ENCODE results near the gene SLC7A9. TPM values are rescaled to one million over a fixed set of nuclear protein-coding genes. Genes with fewer than 3 reads are reported as not detected.

SLC7A9 gene
- polyA plus RNA-seq, 1 donor from 2014 or later, result 2.5 TPM

DNA sequence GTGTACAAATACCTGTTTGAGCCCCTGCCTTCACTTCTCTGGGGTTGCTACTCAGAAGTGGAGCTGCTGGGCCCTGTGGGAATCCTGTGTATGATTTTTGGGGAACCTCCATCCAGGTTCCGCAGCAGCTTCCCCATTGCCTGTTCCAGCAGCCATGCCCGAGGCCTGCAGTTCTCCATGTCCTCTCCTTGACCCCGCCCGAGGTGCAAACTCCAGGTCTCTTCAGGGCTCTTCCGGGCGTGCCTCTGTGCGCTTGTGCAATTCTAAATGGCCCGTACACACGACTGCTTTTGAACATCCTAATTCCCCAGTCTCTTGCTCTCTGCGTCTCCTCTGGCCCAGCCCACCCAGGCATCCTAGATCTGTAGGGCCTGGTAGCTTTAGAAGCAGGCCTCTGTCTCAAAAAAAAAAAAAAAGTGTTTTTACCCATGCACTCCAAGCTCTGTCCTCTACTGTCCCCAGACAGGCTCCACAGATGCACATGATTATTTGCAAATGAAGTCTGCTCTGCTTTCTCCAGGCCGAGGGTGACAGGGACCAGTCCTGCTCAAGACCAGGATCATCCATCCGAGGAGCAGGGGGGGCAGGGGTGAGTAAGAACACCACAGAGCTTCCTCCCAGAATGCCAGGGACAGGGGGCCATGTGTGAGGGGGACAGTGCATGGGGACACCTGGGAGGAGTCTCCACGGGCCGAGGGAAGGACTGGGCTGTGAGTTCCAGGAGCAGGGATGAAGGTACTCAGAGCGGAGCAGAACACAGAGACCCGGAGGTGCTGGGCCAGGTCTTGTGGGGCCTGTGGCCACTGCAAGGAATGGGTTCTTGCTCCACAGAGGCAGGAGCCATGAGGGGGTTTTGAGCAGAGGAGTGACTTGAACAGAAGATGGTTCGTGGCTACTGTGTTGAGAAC is 51.7 kb downstream of the SLC7A9 start:
- TF ChIP-seq TAF1 (IDR thresholded peaks at IDR 0.05; ENCODE audit: low read depth) (no peak), RAD21 (conservative IDR thresholded peaks at IDR 0.05) (no peak), MXI1 (conservative IDR thresholded peaks at IDR 0.05; ENCODE audit: poor library complexity, severe bottlenecking) (no peak), EP300 (conservative IDR thresholded peaks at IDR 0.05; ENCODE audit: poor library complexity, severe bottlenecking) (no peak), SMC3 (conservative IDR thresholded peaks at IDR 0.05; ENCODE audit: poor library complexity) (no peak), EZH2 (IDR thresholded peaks at IDR 0.05; ENCODE audit: borderline replicate concordance, insufficient read depth, low read length, poor library complexity, severe bottlenecking) (no peak), POLR2AphosphoS5 (IDR thresholded peaks at IDR 0.05) (no peak)
- TF ChIP-seq, protein P1, sequence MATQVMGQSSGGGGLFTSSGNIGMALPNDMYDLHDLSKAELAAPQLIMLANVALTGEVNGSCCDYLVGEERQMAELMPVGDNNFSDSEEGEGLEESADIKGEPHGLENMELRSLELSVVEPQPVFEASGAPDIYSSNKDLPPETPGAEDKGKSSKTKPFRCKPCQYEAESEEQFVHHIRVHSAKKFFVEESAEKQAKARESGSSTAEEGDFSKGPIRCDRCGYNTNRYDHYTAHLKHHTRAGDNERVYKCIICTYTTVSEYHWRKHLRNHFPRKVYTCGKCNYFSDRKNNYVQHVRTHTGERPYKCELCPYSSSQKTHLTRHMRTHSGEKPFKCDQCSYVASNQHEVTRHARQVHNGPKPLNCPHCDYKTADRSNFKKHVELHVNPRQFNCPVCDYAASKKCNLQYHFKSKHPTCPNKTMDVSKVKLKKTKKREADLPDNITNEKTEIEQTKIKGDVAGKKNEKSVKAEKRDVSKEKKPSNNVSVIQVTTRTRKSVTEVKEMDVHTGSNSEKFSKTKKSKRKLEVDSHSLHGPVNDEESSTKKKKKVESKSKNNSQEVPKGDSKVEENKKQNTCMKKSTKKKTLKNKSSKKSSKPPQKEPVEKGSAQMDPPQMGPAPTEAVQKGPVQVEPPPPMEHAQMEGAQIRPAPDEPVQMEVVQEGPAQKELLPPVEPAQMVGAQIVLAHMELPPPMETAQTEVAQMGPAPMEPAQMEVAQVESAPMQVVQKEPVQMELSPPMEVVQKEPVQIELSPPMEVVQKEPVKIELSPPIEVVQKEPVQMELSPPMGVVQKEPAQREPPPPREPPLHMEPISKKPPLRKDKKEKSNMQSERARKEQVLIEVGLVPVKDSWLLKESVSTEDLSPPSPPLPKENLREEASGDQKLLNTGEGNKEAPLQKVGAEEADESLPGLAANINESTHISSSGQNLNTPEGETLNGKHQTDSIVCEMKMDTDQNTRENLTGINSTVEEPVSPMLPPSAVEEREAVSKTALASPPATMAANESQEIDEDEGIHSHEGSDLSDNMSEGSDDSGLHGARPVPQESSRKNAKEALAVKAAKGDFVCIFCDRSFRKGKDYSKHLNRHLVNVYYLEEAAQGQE (IDR thresholded peaks at IDR 0.05; ENCODE audit: borderline replicate concordance), result no peak
- TF ChIP-seq, protein P2, sequence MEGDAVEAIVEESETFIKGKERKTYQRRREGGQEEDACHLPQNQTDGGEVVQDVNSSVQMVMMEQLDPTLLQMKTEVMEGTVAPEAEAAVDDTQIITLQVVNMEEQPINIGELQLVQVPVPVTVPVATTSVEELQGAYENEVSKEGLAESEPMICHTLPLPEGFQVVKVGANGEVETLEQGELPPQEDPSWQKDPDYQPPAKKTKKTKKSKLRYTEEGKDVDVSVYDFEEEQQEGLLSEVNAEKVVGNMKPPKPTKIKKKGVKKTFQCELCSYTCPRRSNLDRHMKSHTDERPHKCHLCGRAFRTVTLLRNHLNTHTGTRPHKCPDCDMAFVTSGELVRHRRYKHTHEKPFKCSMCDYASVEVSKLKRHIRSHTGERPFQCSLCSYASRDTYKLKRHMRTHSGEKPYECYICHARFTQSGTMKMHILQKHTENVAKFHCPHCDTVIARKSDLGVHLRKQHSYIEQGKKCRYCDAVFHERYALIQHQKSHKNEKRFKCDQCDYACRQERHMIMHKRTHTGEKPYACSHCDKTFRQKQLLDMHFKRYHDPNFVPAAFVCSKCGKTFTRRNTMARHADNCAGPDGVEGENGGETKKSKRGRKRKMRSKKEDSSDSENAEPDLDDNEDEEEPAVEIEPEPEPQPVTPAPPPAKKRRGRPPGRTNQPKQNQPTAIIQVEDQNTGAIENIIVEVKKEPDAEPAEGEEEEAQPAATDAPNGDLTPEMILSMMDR (IDR thresholded peaks at IDR 0.05; ENCODE audit: poor library complexity, severe bottlenecking), result no peak

DNA sequence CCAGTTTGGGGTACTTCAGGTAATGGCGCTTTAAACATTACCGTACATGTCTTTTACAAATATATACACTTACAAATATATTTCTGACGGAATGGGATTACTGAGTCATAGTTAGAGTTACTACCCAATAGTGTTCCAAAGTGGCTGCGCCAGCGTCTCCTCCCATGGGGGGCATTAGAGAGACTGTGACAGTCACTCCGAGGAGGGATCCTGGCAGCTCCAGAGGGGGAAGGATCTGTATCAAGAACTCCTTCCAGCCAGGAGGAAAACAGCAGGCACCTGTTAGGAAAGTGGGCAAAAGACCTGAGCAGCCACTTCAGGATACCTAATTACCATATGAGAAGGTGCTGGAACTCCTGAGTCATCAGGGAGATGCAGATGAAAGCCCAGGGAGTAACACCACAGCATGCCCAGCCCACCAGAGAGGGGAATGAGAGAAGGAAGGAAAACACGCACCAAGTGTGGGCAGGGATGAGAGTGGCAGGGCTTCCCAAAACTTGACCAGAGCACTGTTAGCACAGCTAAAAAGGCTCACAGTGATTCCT is 52.9 kb downstream of the SLC7A9 start:
- no peak overlapping the region for H2AFZ ChIP-seq (ENCODE audit: low read depth, low read length)
- H4K20me1 ChIP-seq (ENCODE audit: insufficient read depth), result no peaks in the 10 kb centered on the region
- no peaks in the 10 kb centered on the region for H3K9me3 ChIP-seq (ENCODE audit: low read length)
- H3K4me2 ChIP-seq (ENCODE audit: low read length), result no peak overlapping the region
- no peak overlapping the region for H3K9ac ChIP-seq (ENCODE audit: low read length)
- H3K79me2 ChIP-seq (replicated peaks; ENCODE audit: insufficient read depth, low read length), result no peaks in the 10 kb centered on the region
- no peak overlapping the region for H3K4me3 ChIP-seq (ENCODE audit: low read length)
- no peak for TF ChIP-seq TAF1 (IDR thresholded peaks at IDR 0.05; ENCODE audit: low read depth)
- TF ChIP-seq EP300 (conservative IDR thresholded peaks at IDR 0.05; ENCODE audit: poor library complexity, severe bottlenecking), result no peak
- no peak for TF ChIP-seq POLR2AphosphoS5 (IDR thresholded peaks at IDR 0.05)
- no peak for TF ChIP-seq EZH2 (IDR thresholded peaks at IDR 0.05; ENCODE audit: borderline replicate concordance, insufficient read depth, low read length, poor library complexity, severe bottlenecking)
- TF ChIP-seq, protein P1 (IDR thresholded peaks at IDR 0.05; ENCODE audit: borderline replicate concordance), result no peak
- no peak for TF ChIP-seq SMC3 (conservative IDR thresholded peaks at IDR 0.05; ENCODE audit: poor library complexity)
- TF ChIP-seq RAD21 (conservative IDR thresholded peaks at IDR 0.05), result no peak
- TF ChIP-seq MXI1 (conservative IDR thresholded peaks at IDR 0.05; ENCODE audit: poor library complexity, severe bottlenecking), result no peak
- TF ChIP-seq, protein P2 (IDR thresholded peaks at IDR 0.05; ENCODE audit: poor library complexity, severe bottlenecking), result no peak
- H3K36me3 ChIP-seq (ENCODE audit: insufficient read depth, low read length), result no peaks in the 10 kb centered on the region
- no peaks in the 10 kb centered on the region for H3K9me2 ChIP-seq (ENCODE audit: insufficient read depth, low read length)
- no peak overlapping the region for H3K27ac ChIP-seq (ENCODE audit: low read length)
- no peaks in the 10 kb centered on the region for H3F3A ChIP-seq (ENCODE audit: insufficient read depth, low read length, poor library complexity, severe bottlenecking)
- H3K27me3 ChIP-seq (ENCODE audit: insufficient read depth, low read depth, low read length), result no peaks in the 10 kb centered on the region

More for the DNA sequence above, 51.7 kb downstream of the SLC7A9 start:
- Histone ChIP-seq H3K4me2 (ENCODE audit: low read length) (no peak overlapping the region), H3K79me2 (replicated peaks; ENCODE audit: insufficient read depth, low read length) (no peaks in the 10 kb centered on the region), H2AFZ (ENCODE audit: low read depth, low read length) (no peak overlapping the region), H3K9ac (ENCODE audit: low read length) (no peak overlapping the region), H3K9me2 (ENCODE audit: insufficient read depth, low read length) (no peaks in the 10 kb centered on the region), H3K36me3 (ENCODE audit: insufficient read depth, low read length) (no peaks in the 10 kb centered on the region), H3F3A (ENCODE audit: insufficient read depth, low read length, poor library complexity, severe bottlenecking) (no peaks in the 10 kb centered on the region), H3K27me3 (ENCODE audit: insufficient read depth, low read depth, low read length) (no peaks in the 10 kb centered on the region), H3K4me3 (ENCODE audit: low read length) (no peak overlapping the region), H3K27ac (ENCODE audit: low read length) (no peak overlapping the region), H3K9me3 (ENCODE audit: low read length) (no peaks in the 10 kb centered on the region), H4K20me1 (ENCODE audit: insufficient read depth) (no peaks in the 10 kb centered on the region)

Data from neural cell (in vitro differentiated cells).